H9 (cell line): ENCODE results near the gene ZNRF3. TPM values are rescaled to one million over a fixed set of nuclear protein-coding genes. Genes with fewer than 3 reads are reported as not detected.

Source experiments
- DNase-seq: peaks from one replicate; pipeline ENCODE4 v3.0.0-alpha.2; 2017
- H2AFZ ChIP-seq: one replicate; pipeline ENCODE4 v1.6.1; 2013; ENCODE audit warnings: mild to moderate bottlenecking, low read length, control low read depth, moderate library complexity
- H2AK5ac ChIP-seq: 2 replicates; pipeline ENCODE4 v1.6.1; 2013; ENCODE audit warnings: low read length, control low read depth, mixed read lengths; ENCODE audit not compliant: insufficient read length
- H2BK120ac ChIP-seq: one replicate; pipeline ENCODE4 v1.6.1; 2013; ENCODE audit warnings: low read depth, mild to moderate bottlenecking, low read length, control low read depth, inconsistent platforms; ENCODE audit not compliant: poor library complexity, severe bottlenecking
- H2BK12ac ChIP-seq: 2 replicates; pipeline ENCODE4 v1.6.1; 2013; ENCODE audit warnings: low read length, control low read depth, mixed read lengths, low read depth; ENCODE audit not compliant: insufficient read length
- H2BK15ac ChIP-seq: 2 replicates; pipeline ENCODE4 v1.6.1; 2013; ENCODE audit warnings: low read depth, low read length, control low read depth
- H2BK20ac ChIP-seq: one replicate; pipeline ENCODE4 v1.6.1; 2013; ENCODE audit warnings: low read depth, mild to moderate bottlenecking, low read length, control low read depth, inconsistent platforms; ENCODE audit not compliant: poor library complexity, severe bottlenecking
- H2BK5ac ChIP-seq: 2 replicates; pipeline ENCODE4 v1.6.1; 2013; ENCODE audit warnings: low read length, control low read depth, mixed read lengths; ENCODE audit not compliant: insufficient read length
- H3K14ac ChIP-seq: 2 replicates; pipeline ENCODE4 v1.6.1; 2013; ENCODE audit warnings: low read length, control low read depth; ENCODE audit not compliant: insufficient read depth
- H3K18ac ChIP-seq: 2 replicates; pipeline ENCODE4 v1.6.1; 2013; ENCODE audit warnings: low read depth, mild to moderate bottlenecking, mixed read lengths, low read length, control low read depth; ENCODE audit not compliant: insufficient read length
- H3K23ac ChIP-seq: 2 replicates; pipeline ENCODE4 v1.6.1; 2013; ENCODE audit warnings: low read length, control low read depth, mixed read lengths, low read depth; ENCODE audit not compliant: insufficient read length
- H3K23me2 ChIP-seq: 2 replicates; pipeline ENCODE4 v1.6.1; 2013; ENCODE audit warnings: low read depth, mild to moderate bottlenecking, mixed read lengths, low read length, control low read depth; ENCODE audit not compliant: insufficient read length, poor library complexity, severe bottlenecking
- H3K27ac ChIP-seq: 2 replicates; pipeline ENCODE4 v1.5.1; 2013; ENCODE audit warnings: low read length, control low read depth, mixed read lengths, low read depth; ENCODE audit not compliant: insufficient read length
- H3K27me3 ChIP-seq: 2 replicates; pipeline ENCODE4 v1.6.1; 2013; ENCODE audit warnings: low read length, control low read depth, inconsistent platforms; ENCODE audit not compliant: insufficient read depth
- H3K4ac ChIP-seq: 2 replicates; pipeline ENCODE4 v1.6.1; 2013; ENCODE audit warnings: low read depth, mild to moderate bottlenecking, control low read depth, inconsistent platforms, low read length, moderate library complexity
- H3K4me1 ChIP-seq: 2 replicates; pipeline ENCODE4 v1.6.1; 2013; ENCODE audit warnings: low read length, control low read depth, inconsistent platforms; ENCODE audit not compliant: insufficient read depth
- H3K4me2 ChIP-seq: 2 replicates; pipeline ENCODE4 v1.6.1; 2013; ENCODE audit warnings: low read length, control low read depth, mixed read lengths; ENCODE audit not compliant: insufficient read length, insufficient read depth
- H3K56ac ChIP-seq: 2 replicates; pipeline ENCODE4 v1.6.1; 2013; ENCODE audit warnings: low read depth, mild to moderate bottlenecking, mixed read lengths, low read length, control low read depth; ENCODE audit not compliant: insufficient read length
- H3K79me1 ChIP-seq: 2 replicates; pipeline ENCODE4 v1.6.1; 2013; ENCODE audit warnings: low read depth, mild to moderate bottlenecking, moderate library complexity, low read length, control low read depth, inconsistent platforms; ENCODE audit not compliant: insufficient read depth, poor library complexity, severe bottlenecking
- H3K79me2 ChIP-seq: 2 replicates; pipeline ENCODE4 v1.6.1; 2013; ENCODE audit warnings: low read length, control low read depth, inconsistent platforms; ENCODE audit not compliant: insufficient read depth
- H3K9ac ChIP-seq: 2 replicates; pipeline ENCODE4 v1.6.1; 2013; ENCODE audit warnings: low read length, control low read depth, mixed read lengths; ENCODE audit not compliant: insufficient read length; ENCODE audit errors: extremely low read depth
- H3K9me3 ChIP-seq: one replicate; pipeline ENCODE4 v1.6.1; 2013; ENCODE audit warnings: low read depth, low read length, inconsistent platforms; ENCODE audit not compliant: control insufficient read depth
- H3T11ph ChIP-seq: one replicate; pipeline ENCODE4 v1.6.1; 2013; ENCODE audit warnings: mild to moderate bottlenecking, low read length, control low read depth, inconsistent platforms
- H4K20me1 ChIP-seq: one replicate; pipeline ENCODE4 v1.6.1; 2013; ENCODE audit not compliant: control insufficient read depth, insufficient read length, insufficient read depth
- H4K5ac ChIP-seq: 2 replicates; pipeline ENCODE4 v1.6.1; 2013; ENCODE audit warnings: low read depth, mild to moderate bottlenecking, mixed read lengths, low read length, control low read depth; ENCODE audit not compliant: insufficient read length
- H4K8ac ChIP-seq: replicated peaks from 2 replicates; pipeline ENCODE4 v1.6.1; 2013; ENCODE audit warnings: low read length, control low read depth, mixed read lengths, low read depth; ENCODE audit not compliant: insufficient read length
- H4K91ac ChIP-seq: 2 replicates; pipeline ENCODE4 v1.6.1; 2013; ENCODE audit warnings: low read depth, mild to moderate bottlenecking, moderate library complexity, mixed read lengths, low read length, control low read depth; ENCODE audit not compliant: insufficient read length
- H3K27ac Mint-ChIP-seq, 3 experiments: 2 replicates in 2 of 3; 3 replicates in 1 of 3; pipeline ENCODE4 v1.8.0; 2020 to 2021; ENCODE audit warnings: mixed read lengths in 3 of 3, mild to moderate bottlenecking in 1 of 3, moderate library complexity in 1 of 3
- H3K27me3 Mint-ChIP-seq: 2 replicates; pipeline ENCODE4 v1.8.0; 2021; ENCODE audit warnings: low read depth, mild to moderate bottlenecking, moderate library complexity, mixed read lengths
- H3K36me3 Mint-ChIP-seq, 3 experiments: 2 replicates in 2 of 3; 3 replicates in 1 of 3; pipeline ENCODE4 v1.8.0; 2020 to 2021; ENCODE audit warnings: low read depth in 3 of 3, mixed read lengths in 3 of 3; ENCODE audit not compliant: insufficient read depth in 1 of 3
- H3K4me1 Mint-ChIP-seq, 2 experiments: 2 replicates each; pipeline ENCODE4 v1.8.0; 2020; ENCODE audit warnings: mixed read lengths in 2 of 2
- H3K4me3 Mint-ChIP-seq, 2 experiments: 2 replicates in 1 of 2; 3 replicates in 1 of 2; pipeline ENCODE4 v1.8.0; 2020 to 2021; ENCODE audit warnings: mild to moderate bottlenecking in 2 of 2, mixed read lengths in 2 of 2, moderate library complexity in 1 of 2
- H3K9me3 Mint-ChIP-seq, 2 experiments: 2 replicates in 1 of 2; 3 replicates in 1 of 2; pipeline ENCODE4 v1.8.0; 2020; ENCODE audit warnings: mild to moderate bottlenecking in 2 of 2, mixed read lengths in 2 of 2, moderate library complexity in 1 of 2
- CTCF ChIP-seq: fragments of 200-600 bp; sonication (generic); conservative IDR thresholded peaks from 3 replicates; pipeline ENCODE4 v1.8.0; 2021; ENCODE audit warnings: antibody characterized with exemption, mild to moderate bottlenecking
- WGBS: extraction: QIAGEN DNeasy Blood & Tissue Kit; methylation state at CpG from one replicate; pipeline ENCODE4 v1.1.7; 2013; ENCODE audit warnings: missing lambda C conversion rate, low lambda C conversion rate, mixed read lengths; ENCODE audit not compliant: insufficient read length; ENCODE audit errors: extremely low coverage; 5-methylcytosine and 5-hydroxymethylcytosine counted together
- total RNA-seq: library from RNA; stranded (reverse); gene quantifications from 2 replicates; pipeline ENCODE4 v1.2.1, GENCODE V29; 2021

ZNRF3 gene
- total RNA-seq, 1 experiment from 2014 or later: 20.6 TPM

- no peaks in the 10 kb centered on the region for H3K9me3 Mint-ChIP-seq
- Histone ChIP-seq H4K91ac (no peak overlapping the region), H3K14ac (no peak overlapping the region), H3K4ac (no peak overlapping the region), H3K9ac (no peak overlapping the region), H3K23ac (no peak overlapping the region), H3K23me2 (no peaks in the 10 kb centered on the region), H2BK5ac (no peak overlapping the region), H3K79me1 (no peaks in the 10 kb centered on the region), H3K18ac (no peak overlapping the region), H3K4me1 (no peaks in the 10 kb centered on the region; the same call in 1 of the 2 replicates), H3T11ph (no peak overlapping the region), H2BK12ac (no peak overlapping the region), H2BK120ac (no peak overlapping the region), H4K8ac (no peak overlapping the region), H4K5ac (no peak overlapping the region), H3K9me3 (no peaks in the 10 kb centered on the region), H2BK20ac (no peak overlapping the region), H2AFZ (no peak overlapping the region), H3K27me3 (no peaks in the 10 kb centered on the region), H3K27ac (no peak overlapping the region), H2AK5ac (no peak overlapping the region), H2BK15ac (no peak overlapping the region), H4K20me1 (no peaks in the 10 kb centered on the region), H3K4me2 (no peak overlapping the region), H3K79me2 (no peaks in the 10 kb centered on the region), H3K56ac (no peak overlapping the region)
- no peak overlapping the region for H3K4me3 Mint-ChIP-seq
- DNase-seq: no peak
- no peak overlapping the region for H3K27ac Mint-ChIP-seq
- TF ChIP-seq CTCF: no peak
- H3K4me1 Mint-ChIP-seq: peaks cover 27 to 29% of the 10 kb centered on the region in 2 experiments
- no CpG with 5 or more reads among the region's 24 CpGs for WGBS
- peaks cover 22 to 56% (median 50%) of the 10 kb centered on the region in 3 experiments for H3K36me3 Mint-ChIP-seq
- peaks cover 1% of the 10 kb centered on the region; the same call in 1 of the 2 replicates for H3K27me3 Mint-ChIP-seq
Observed at GRCh38 chr22:29050457-29050856, 167.1 kb downstream of the ZNRF3 start.
